Posterior cingulate gyrus (tissue), 11 donors: ENCODE measurements around the gene PPP1R10.

Experiments
- DNase-seq, 10 donors: peaks; one replicate each; pipeline versions ENCODE4 v3.0.0 to v3.0.0-alpha.2; 2020 to 2021; ENCODE audit warnings: mixed read lengths in 3 of 10
- intact Hi-C: fragments of 100-400 bp; cut with DNase I; formaldehyde crosslinking; loops from one replicate; pipeline ENCODE4 v1.15.1; 2023

Gene PPP1R10

DNA sequence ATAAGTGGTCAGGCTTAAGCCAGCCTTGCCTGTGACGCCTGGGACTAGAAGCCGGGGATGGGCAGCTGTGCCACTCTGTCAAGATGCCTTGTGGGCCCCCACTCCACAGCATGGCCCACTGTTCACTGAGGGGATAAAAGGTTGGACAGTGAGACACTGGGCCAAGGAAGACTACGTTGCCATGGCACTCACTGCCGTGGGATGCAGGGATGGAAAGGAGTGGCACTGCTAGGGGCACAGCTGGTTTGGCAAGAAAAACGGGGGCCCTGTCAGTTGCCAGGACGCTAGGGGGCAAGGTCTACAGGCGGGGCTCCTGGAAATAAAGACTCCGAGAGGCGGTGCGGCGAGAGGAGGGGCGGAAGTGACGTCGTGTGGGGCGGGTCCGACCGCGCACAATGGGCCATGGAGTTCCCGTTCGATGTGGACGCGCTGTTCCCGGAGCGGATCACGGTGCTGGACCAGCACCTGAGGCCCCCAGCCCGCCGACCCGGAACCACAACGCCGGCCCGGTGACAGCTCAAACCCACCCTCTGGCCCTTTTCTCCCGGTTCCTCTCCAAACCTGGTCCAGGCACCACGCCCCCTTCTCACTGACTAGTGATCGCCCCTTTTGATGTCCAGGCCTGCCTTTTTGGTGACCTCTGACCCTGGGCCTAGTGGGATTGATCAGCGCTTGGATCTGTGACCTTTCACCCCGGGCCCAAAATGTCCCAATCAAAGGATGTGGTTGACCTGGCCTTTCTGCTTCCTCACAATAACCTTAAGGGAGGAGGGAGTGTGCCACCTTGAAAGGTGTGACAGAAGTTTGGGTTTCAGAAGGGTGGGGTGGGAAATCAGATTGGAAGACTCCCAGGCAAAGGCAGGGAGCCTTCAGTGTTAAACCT is 9.7 kb upstream of the PPP1R10 start, which contains the start of gene ATAT1:
ATAT1 (plus strand) TSS at position 391 of the 883 bp plus-strand sequence.
- intact Hi-C loops = no loop called here
- DNase-seq = peak; percentile 89 to 99 (median 94)

DNA sequence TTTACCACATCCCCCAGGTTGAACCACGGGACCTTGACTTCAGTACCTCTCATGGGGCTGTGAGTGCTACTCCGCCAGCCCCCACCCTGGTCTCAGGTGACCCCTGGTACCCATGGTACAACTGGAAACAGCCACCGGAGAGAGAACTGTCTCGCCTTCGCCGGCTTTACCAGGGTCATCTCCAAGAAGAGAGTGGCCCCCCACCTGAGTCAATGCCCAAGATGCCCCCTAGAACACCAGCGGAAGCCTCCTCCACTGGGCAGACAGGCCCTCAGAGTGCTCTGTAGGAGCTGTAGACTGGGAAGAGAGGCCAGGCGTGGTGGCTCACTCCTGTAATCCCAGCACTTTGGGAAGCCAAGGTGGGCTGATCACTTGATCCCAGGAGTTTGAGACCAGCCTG is 8.5 kb upstream of the PPP1R10 start:
- intact Hi-C loops = no loop called here
- peak in 1 of 10 donors; percentile 62 for DNase-seq

- intact Hi-C loops = no loop called here
- peak in 1 of 10 donors; percentile 54 for DNase-seq
These were observed 2.5 kb upstream of the PPP1R10 start for GRCh38 chr6:30619561-30619960.

DNA sequence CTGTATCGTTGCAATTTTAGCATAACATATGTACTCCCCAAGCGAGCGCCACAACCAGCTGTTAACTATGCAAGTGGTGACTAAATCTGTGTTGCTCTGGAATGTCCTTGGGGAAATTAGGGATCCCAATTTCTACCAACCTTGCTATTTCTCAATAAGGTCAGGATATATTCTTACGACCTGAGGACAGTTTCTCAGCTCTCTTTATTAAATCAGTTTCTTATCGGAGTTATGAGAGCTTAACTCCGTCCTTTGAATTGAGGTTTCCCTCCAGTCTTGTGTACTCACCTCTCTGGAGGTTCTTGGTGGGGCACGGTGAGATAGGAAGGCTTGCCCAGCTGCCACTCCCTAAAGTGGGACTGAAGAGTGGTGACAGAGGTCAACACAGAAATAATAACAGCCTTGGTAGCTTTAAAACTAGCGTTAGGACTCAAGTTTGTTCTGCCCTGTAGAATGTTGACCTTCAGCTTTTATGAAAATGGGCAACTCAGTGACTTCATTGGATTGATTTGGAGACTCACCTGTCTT is 1.3 kb upstream of the PPP1R10 start:
- peak in 1 of 10 donors; percentile 20 for DNase-seq
- intact Hi-C loops = no loop called here

DNA sequence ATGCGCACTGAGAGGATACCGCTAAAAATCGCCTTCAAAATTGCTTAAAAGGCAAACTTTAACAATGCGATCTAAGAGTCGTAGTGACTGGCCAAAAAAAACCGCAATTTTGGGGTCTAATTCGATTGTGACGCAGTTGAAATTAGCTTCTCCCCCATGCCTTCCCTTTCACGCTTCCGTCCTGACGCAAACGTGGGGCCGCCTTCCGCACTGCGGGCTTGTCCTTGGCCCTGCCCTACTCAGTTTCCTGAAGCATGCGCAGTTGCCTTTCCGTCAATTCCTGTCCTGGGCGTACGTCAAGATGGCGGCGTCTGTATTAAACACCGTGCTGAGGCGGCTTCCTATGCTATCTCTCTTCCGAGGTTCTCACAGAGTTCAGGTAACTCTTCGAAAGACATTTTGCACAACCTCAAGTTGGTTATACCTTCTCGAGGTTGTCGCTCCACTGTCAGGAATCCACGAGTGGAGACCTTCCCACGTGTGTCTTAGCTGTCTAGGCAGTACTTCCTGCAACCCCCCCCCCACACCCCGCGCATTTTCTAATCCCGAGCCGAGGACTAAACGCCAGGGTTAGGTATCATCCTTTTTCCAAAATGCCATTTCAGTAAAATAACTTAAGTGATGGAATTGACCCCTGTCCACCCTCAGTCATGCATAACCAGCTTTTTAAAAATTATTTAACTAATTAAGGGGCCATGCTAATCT is 674 bp upstream of the PPP1R10 start, which contains the start of gene MRPS18B:
MRPS18B (plus strand) TSS at position 276 of the 705 bp plus-strand sequence; CDS start at position 302, 26 bp downstream.
- peak; percentile 96 to 100 (median 98) for DNase-seq
- intact Hi-C loops = no loop called here

- peak in 1 of 10 donors; percentile 29 for DNase-seq
- intact Hi-C loops = no loop called here
These were observed 859 bp downstream of the PPP1R10 start for GRCh38 chr6:30615958-30616810.

- intact Hi-C loops = no loop called here
- DNase-seq = peak in 2 of 10 donors; percentile 23 to 74
These were observed 1.7 kb downstream of the PPP1R10 start for GRCh38 chr6:30615219-30615957.

DNA sequence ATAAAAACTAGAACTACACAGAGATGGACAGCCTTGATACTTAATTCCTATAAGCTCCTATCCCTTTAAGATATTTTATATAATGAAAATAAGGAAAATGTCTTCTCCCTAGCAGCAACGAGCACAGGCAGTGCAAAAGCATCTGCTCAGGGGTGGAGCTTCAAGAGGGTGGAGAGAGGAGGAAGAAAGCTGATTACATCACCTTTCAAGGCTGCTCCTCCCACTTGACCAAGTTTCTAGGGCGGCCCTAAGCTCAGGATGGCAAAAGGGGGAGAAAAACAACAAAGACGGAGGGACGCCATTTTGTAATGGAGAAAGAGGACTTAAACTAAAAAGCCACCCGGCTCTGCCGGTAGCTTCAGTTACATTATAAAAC is 2.2 kb downstream of the PPP1R10 start:
- intact Hi-C loops = loop anchor here (5.0 kb wide), 1 partner anchor 43 kb away; the partner anchor contains the start of gene ABCF1
- DNase-seq = peak; percentile 65 to 96 (median 81)

DNA sequence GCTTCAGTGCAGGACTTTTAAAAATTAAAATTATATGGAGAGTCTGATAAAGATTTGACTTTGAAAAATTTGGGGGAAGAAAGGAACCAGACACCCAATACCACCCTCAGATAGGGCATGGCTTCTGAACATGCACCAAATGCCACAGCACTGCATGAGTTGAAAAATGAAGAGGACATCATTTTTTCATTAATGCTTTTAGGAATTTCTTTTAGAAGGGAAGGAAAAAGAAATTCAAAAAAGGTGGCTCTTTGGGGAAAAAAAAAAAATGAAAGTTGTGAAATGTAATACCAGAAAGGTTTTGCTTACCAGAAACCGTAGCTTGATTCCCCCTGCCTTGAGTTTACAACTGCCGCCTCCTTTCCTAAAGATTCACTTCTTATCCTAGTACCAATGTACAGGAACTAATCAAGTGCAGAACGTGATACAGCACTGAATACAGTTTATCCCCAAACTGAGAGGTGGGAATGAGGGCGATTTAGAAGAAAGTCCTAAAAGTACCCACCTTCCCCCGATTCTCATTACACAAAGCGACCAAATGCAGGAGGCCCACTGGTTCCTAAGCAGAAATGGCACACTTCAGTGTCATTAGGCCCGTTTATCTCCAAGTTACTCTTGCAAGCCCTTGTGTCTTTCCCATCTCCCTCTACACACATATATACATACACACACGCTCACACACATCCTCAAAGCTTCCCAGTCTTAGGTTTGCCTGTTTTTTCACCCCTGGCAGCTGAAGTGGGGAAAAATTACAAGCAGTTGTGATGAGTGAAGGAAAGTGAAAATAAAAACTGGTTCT is 2.8 kb downstream of the PPP1R10 start:
- DNase-seq = peak in 1 of 10 donors; percentile 1
- intact Hi-C loops = loop anchor here (5.0 kb wide), 1 partner anchor 42 kb away; the partner anchor contains the start of gene ABCF1

- DNase-seq = no peak
- intact Hi-C loops = loop anchor here (5.0 kb wide), 1 partner anchor 41 kb away; the partner anchor contains the start of gene ABCF1
These were observed 3.6 kb downstream of the PPP1R10 start for GRCh38 chr6:30613251-30614043.

DNA sequence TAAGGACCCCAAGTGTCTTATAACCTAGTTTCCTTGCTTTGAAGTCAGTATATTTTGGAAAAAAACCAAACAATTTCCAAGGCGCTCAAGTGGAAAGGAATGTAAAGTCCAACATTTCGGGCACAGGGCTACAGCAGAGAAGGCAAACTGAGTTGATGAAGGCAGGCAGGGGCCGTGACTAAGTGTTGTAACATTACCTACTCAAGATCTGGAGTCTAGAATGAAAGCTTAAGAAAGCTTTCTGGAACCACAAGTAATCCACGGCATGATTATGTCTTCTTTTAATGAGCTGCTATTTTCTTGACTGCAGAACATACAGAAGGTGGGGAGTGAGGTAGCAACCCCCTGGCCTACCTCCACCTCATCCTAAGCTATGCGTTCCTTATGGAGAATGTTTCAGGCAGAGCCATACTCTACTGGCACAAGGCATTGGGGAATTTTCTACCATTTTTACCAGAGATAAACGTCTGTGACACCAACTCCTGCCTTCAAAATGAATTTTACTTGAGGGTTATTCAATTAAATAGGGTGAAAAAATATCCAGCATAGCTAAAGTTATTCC is 4.3 kb downstream of the PPP1R10 start:
- intact Hi-C loops = loop anchor here (5.0 kb wide), 1 partner anchor 40 kb away; the partner anchor contains the start of gene ABCF1
- peak in 1 of 10 donors; percentile 11 for DNase-seq

- DNase-seq = no peak
- intact Hi-C loops = loop anchor here (5.0 kb wide), 1 partner anchor 40 kb away; the partner anchor contains the start of gene ABCF1
These were observed 4.8 kb downstream of the PPP1R10 start for GRCh38 chr6:30612213-30612612.

DNA sequence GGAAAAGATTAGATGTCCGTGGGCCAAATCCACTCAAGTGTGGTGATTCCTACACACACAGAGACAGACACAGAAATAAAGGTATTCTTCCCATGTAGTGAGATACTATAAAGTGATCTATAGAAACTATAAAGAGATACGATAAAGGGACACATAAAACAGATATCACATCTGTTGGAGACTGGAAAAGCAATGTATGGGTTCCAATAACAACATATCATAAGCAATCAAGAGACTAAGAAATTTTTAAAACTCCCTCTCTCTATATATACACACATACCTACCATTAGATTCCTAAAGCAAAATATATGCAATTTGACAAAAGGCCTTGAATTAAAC is 5.2 kb downstream of the PPP1R10 start:
- DNase-seq = no peak
- intact Hi-C loops = loop anchor here (5.0 kb wide), 1 partner anchor 40 kb away; the partner anchor contains the start of gene ABCF1

DNA sequence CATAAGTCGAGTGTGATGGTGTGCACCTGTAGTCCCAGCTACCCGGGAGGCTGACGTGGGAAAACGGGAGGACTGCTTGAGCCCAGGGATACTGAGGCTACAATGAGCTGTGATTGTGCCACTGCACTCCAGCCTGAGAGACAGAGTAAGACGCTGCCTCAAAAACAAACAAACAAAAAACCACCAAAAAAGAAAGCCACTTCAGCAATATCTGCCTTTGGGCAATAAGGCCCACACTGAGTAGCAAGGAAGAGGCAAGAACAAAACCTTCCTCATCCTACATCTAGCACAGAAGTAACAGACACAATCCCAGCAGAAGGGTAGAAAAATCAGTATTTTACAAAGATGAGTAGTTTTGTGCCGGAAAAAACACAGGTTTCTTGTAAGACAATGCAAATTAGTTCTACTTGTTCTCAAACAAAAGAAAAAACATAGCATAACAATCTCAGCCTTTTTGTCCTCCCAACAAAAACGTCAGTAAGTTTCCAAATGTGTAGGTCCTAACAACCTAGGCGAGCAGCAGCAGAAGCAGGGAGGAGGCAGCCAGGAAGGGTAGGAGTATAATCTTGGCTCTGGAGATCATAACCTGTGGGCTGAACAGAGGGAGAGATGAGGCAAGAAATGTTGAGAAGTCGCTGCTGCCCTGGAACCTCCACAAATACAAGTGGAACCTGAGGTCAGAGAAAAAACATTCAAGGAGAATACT is 5.7 kb downstream of the PPP1R10 start:
- peak in 1 of 10 donors; percentile 35 for DNase-seq
- intact Hi-C loops = loop anchor here (5.0 kb wide), 1 partner anchor 39 kb away; the partner anchor contains the start of gene ABCF1

- intact Hi-C loops = loop anchor here (5.0 kb wide), 1 partner anchor 38 kb away; the partner anchor contains the start of gene ABCF1
- no peak for DNase-seq
These were observed 7.0 kb downstream of the PPP1R10 start for GRCh38 chr6:30610065-30610464.

GRCh38 chr6:30603961-30604360 is 13.1 kb downstream of the PPP1R10 start:
- intact Hi-C loops = no loop called here
- peak in 1 of 10 donors; percentile 61 for DNase-seq
